ENCODE data around the gene FOXP1. TPM values are rescaled to one million over a fixed set of nuclear protein-coding genes. Genes with fewer than 3 reads are reported as not detected.

The FOXP1 gene
- total RNA-seq, 2 experiments from 2014 or later, result 493 to 508 TPM

- Histone ChIP-seq H3K9me3 (ENCODE audit: control insufficient read depth in 1 of 2, insufficient read depth in 1 of 2, low read length in 2 of 2) (no peaks in the 10 kb centered on the region), H3K27ac (ENCODE audit: low read depth in 1 of 2, low read length in 2 of 2) (peak overlapping the region; percentile 6 to 73), H3K36me3 (ENCODE audit: insufficient read depth, low read length) (peaks cover 65% of the 10 kb centered on the region), H3K27me3 (ENCODE audit: control insufficient read depth in 1 of 2, insufficient read depth in 2 of 2, low read length in 2 of 2) (no peaks in the 10 kb centered on the region), H3K4me3 (ENCODE audit: low read length) (no peak overlapping the region), H3K4me1 (ENCODE audit: insufficient read depth, low read length) (peaks cover 61% of the 10 kb centered on the region)
- ATAC-seq (ENCODE audit: poor library complexity) (peak; percentile 92), DNase-seq (peak in 7 of 14 experiments; percentile 13 to 87 (median 54))
- ChIA-PET CTCF (interaction anchor here (1.0 to 1.5 kb wide), 4 partner anchors 9 to 18 kb away, joined by 3 to 6 read pairs (median 4); no protein-coding TSS in a partner anchor), POLR2A (interaction anchor here (0.6 to 8.9 kb wide), 4 partner anchors 11 to 45 kb away, joined by 3 to 104 read pairs (median 4); no protein-coding TSS in a partner anchor)
- Mint-ChIP-seq H3K9me3 (no peaks in the 10 kb centered on the region), H3K27me3 (no peaks in the 10 kb centered on the region), H3K4me1 (ENCODE audit: low read depth) (peaks cover 100% of the 10 kb centered on the region), H3K27ac (no peak overlapping the region), H3K36me3 (ENCODE audit: low read depth) (peaks cover 100% of the 10 kb centered on the region), H3K4me3 (peak overlapping the region; percentile 55)
- intact Hi-C loops (cut with DNase I, micrococcal nuclease), result loop anchor here (1.0 to 2.0 kb wide), 3 partner anchors 14 to 37 kb away; no protein-coding TSS in a partner anchor
- TF ChIP-seq, protein P1, sequence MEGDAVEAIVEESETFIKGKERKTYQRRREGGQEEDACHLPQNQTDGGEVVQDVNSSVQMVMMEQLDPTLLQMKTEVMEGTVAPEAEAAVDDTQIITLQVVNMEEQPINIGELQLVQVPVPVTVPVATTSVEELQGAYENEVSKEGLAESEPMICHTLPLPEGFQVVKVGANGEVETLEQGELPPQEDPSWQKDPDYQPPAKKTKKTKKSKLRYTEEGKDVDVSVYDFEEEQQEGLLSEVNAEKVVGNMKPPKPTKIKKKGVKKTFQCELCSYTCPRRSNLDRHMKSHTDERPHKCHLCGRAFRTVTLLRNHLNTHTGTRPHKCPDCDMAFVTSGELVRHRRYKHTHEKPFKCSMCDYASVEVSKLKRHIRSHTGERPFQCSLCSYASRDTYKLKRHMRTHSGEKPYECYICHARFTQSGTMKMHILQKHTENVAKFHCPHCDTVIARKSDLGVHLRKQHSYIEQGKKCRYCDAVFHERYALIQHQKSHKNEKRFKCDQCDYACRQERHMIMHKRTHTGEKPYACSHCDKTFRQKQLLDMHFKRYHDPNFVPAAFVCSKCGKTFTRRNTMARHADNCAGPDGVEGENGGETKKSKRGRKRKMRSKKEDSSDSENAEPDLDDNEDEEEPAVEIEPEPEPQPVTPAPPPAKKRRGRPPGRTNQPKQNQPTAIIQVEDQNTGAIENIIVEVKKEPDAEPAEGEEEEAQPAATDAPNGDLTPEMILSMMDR (IDR thresholded peaks at IDR 0.05), result no peak
These were observed 532.8 kb downstream of the FOXP1 start for GRCh38 chr3:71050538-71051258.

GRCh38 chr3:71050166-71050537 lies 533.4 kb downstream of the FOXP1 start:
- no peak overlapping the region for H3K27ac Mint-ChIP-seq
- ATAC-seq (ENCODE audit: poor library complexity) (no peak), DNase-seq (no peak)
- Histone ChIP-seq H3K27me3 (ENCODE audit: control insufficient read depth in 1 of 2, insufficient read depth in 2 of 2, low read length in 2 of 2) (no peaks in the 10 kb centered on the region), H3K27ac (ENCODE audit: low read depth in 1 of 2, low read length in 2 of 2) (peak overlapping the region; percentile 6 to 70), H3K9me3 (ENCODE audit: control insufficient read depth in 1 of 2, insufficient read depth in 1 of 2, low read length in 2 of 2) (no peaks in the 10 kb centered on the region), H3K4me3 (ENCODE audit: low read length) (no peak overlapping the region), H3K4me1 (ENCODE audit: insufficient read depth, low read length) (peaks cover 67% of the 10 kb centered on the region), H3K36me3 (ENCODE audit: insufficient read depth, low read length) (peaks cover 70% of the 10 kb centered on the region)
- H3K36me3 Mint-ChIP-seq (ENCODE audit: low read depth), result peaks cover 100% of the 10 kb centered on the region
- no peaks in the 10 kb centered on the region for H3K9me3 Mint-ChIP-seq
- H3K4me3 Mint-ChIP-seq, result peak overlapping the region; percentile 55
- no peaks in the 10 kb centered on the region for H3K27me3 Mint-ChIP-seq
- TF ChIP-seq, protein P1 (IDR thresholded peaks at IDR 0.05), result no peak
- ChIA-PET POLR2A (interaction anchor here (0.6 to 8.9 kb wide), 2 partner anchors 12 to 44 kb away, joined by 3 to 104 read pairs; no protein-coding TSS in a partner anchor), CTCF (interaction anchor here (1.0 to 1.5 kb wide), 4 partner anchors 9 to 18 kb away, joined by 3 to 6 read pairs (median 4); no protein-coding TSS in a partner anchor)
- intact Hi-C loops (cut with DNase I, micrococcal nuclease), result loop anchor here (1.0 to 2.0 kb wide), 3 partner anchors 14 to 37 kb away; no protein-coding TSS in a partner anchor
- peaks cover 100% of the 10 kb centered on the region for H3K4me1 Mint-ChIP-seq (ENCODE audit: low read depth)

GRCh38 chr3:71048948-71049347 lies 534.6 kb downstream of the FOXP1 start:
- no peaks in the 10 kb centered on the region for H3K9me3 ChIP-seq (ENCODE audit: control insufficient read depth in 1 of 2, insufficient read depth in 1 of 2, low read length in 2 of 2)
- Mint-ChIP-seq H3K36me3 (ENCODE audit: low read depth) (peaks cover 100% of the 10 kb centered on the region), H3K27ac (no peak overlapping the region), H3K4me1 (ENCODE audit: low read depth) (peaks cover 100% of the 10 kb centered on the region), H3K9me3 (no peaks in the 10 kb centered on the region), H3K4me3 (peak overlapping the region; percentile 11), H3K27me3 (no peaks in the 10 kb centered on the region)
- H3K4me3 ChIP-seq (ENCODE audit: low read length), result no peak overlapping the region
- no peak for DNase-seq
- CTCF ChIA-PET, result interaction anchor here (1.1 to 2.0 kb wide), 3 partner anchors 10 to 20 kb away, joined by 3 to 5 read pairs (median 3); no protein-coding TSS in a partner anchor
- TF ChIP-seq, protein P1 (IDR thresholded peaks at IDR 0.05), result no peak
- H3K27me3 ChIP-seq (ENCODE audit: control insufficient read depth in 1 of 2, insufficient read depth in 2 of 2, low read length in 2 of 2), result no peaks in the 10 kb centered on the region
- H3K27ac ChIP-seq (ENCODE audit: low read depth in 1 of 2, low read length in 2 of 2), result peak overlapping the region in 1 of 2 donors; percentile 70
- intact Hi-C loops (cut with DNase I, micrococcal nuclease), result loop anchor here in 1 of 2 experiments (2.0 kb wide), 1 partner anchor 16 kb away; no protein-coding TSS in a partner anchor
- POLR2A ChIA-PET, result interaction anchor here (0.6 to 8.9 kb wide), 2 partner anchors 13 to 42 kb away, joined by 3 to 104 read pairs; no protein-coding TSS in a partner anchor
- peaks cover 63% of the 10 kb centered on the region for H3K4me1 ChIP-seq (ENCODE audit: insufficient read depth, low read length)
- ATAC-seq (ENCODE audit: poor library complexity), result no peak
- H3K36me3 ChIP-seq (ENCODE audit: insufficient read depth, low read length), result peaks cover 80% of the 10 kb centered on the region
